ENCODE measurements around the gene KCNS1.

DNA sequence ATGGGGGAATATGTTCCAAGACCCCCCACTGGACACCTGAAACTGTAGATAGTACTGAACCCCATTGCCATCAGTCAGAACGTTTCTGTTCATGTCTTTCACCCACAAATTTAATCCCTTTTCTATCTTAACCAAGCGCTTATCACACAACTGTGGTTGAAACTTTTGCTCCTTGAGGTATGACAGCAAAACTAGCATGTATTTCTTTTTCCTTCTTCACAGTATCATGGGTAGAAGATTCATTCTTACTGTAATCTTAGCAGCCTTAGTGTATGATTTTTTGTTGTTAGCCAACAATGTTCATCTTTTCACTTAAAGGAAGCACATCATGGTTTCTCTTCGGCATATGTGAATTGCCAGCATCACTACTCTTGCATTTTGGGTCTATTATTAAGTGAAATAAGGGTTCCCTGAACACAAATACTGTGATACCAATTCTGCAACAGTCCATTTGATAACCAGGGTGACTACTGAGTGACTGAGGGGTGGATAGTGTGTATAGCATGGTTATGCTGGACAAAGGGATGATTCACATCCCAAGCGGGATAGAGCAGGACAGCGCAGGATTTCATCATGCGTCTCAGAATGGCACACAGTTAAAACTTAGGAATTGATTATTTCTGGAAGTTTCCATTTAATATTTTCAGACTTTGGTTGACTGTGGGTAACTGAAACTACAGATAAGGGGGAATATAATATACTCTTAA is 41.8 kb downstream of the KCNS1 start:
- TF ChIP-seq, protein P1, sequence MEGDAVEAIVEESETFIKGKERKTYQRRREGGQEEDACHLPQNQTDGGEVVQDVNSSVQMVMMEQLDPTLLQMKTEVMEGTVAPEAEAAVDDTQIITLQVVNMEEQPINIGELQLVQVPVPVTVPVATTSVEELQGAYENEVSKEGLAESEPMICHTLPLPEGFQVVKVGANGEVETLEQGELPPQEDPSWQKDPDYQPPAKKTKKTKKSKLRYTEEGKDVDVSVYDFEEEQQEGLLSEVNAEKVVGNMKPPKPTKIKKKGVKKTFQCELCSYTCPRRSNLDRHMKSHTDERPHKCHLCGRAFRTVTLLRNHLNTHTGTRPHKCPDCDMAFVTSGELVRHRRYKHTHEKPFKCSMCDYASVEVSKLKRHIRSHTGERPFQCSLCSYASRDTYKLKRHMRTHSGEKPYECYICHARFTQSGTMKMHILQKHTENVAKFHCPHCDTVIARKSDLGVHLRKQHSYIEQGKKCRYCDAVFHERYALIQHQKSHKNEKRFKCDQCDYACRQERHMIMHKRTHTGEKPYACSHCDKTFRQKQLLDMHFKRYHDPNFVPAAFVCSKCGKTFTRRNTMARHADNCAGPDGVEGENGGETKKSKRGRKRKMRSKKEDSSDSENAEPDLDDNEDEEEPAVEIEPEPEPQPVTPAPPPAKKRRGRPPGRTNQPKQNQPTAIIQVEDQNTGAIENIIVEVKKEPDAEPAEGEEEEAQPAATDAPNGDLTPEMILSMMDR (IDR thresholded peaks at IDR 0.05) = no peak
- TF ChIP-seq POLR2A (IDR thresholded peaks at IDR 0.05) = no peak
- TF ChIP-seq EP300 (IDR thresholded peaks at IDR 0.05) = no peak

All from tibial nerve (tissue), 4 donors.